Breast epithelium (tissue), 3 donors: ENCODE results near the gene TRPV2.

ENCODE experiments used
- CTCF ChIP-seq, 3 donors: fragments of 450-650 bp; IDR thresholded peaks; one replicate each; pipeline ENCODE4 v1.5.1; 2016 to 2017; ENCODE audit warnings: antibody characterized with exemption in 3 of 3, mild to moderate bottlenecking in 3 of 3, moderate library complexity in 3 of 3
- POLR2A ChIP-seq: fragments of 450-650 bp; IDR thresholded peaks from one replicate; pipeline ENCODE4 v1.6.1; 2016; ENCODE audit warnings: antibody characterized with exemption, mild to moderate bottlenecking, moderate library complexity
- POLR2AphosphoS5 ChIP-seq, 3 donors: sonication (generic); formaldehyde crosslinking; IDR thresholded peaks; one replicate each; pipeline ENCODE4 v1.6.1; 2017; ENCODE audit warnings: antibody characterized with exemption in 3 of 3

GRCh38 chr17:16478649-16479048 is 63.3 kb downstream of the TRPV2 start:
- TF ChIP-seq CTCF (IDR thresholded peaks at IDR 0.05) (no peak), POLR2AphosphoS5 (IDR thresholded peaks at IDR 0.05) (no peak), POLR2A (no peak)
